ENCODE measurements around the gene MKRN2OS.

The MKRN2OS gene

GRCh38 chr3:12545473-12545791 is at the start of gene MKRN2OS:
MKRN2OS (minus strand) TSS chr3:12545499; CDS start chr3:12545464, 35 bp downstream.
- no peak for DNase-seq

GRCh38 chr3:12593473-12593872 is 48.2 kb upstream of the MKRN2OS start:
- DNase-seq, result no peak

GRCh38 chr3:12591997-12592715 is 46.9 kb upstream of the MKRN2OS start:
- DNase-seq, result no peak

- DNase-seq, result no peak
These were observed 46.2 kb upstream of the MKRN2OS start for GRCh38 chr3:12591456-12591855.

GRCh38 chr3:12590096-12590495 is 44.8 kb upstream of the MKRN2OS start:
- DNase-seq, result no peak

GRCh38 chr3:12588039-12589009 is 43.0 kb upstream of the MKRN2OS start:
- no peak for DNase-seq

GRCh38 chr3:12586403-12586802 is 41.1 kb upstream of the MKRN2OS start:
- DNase-seq, result no peak

- DNase-seq, result no peak
These were observed 40.7 kb upstream of the MKRN2OS start for GRCh38 chr3:12585970-12586369.

- no peak for DNase-seq
These were observed 39.9 kb upstream of the MKRN2OS start for GRCh38 chr3:12585181-12585580.

GRCh38 chr3:12584083-12584482 is 38.8 kb upstream of the MKRN2OS start:
- DNase-seq, result no peak

GRCh38 chr3:12583280-12583679 is 38.0 kb upstream of the MKRN2OS start:
- DNase-seq, result no peak

- DNase-seq, result peak; percentile 33
These were observed 37.4 kb upstream of the MKRN2OS start for GRCh38 chr3:12582730-12583129.

GRCh38 chr3:12579905-12580304 is 34.6 kb upstream of the MKRN2OS start:
- no peak for DNase-seq

- DNase-seq, result peak; percentile 37
These were observed 34.2 kb upstream of the MKRN2OS start for GRCh38 chr3:12579456-12579855.

GRCh38 chr3:12578742-12579141 is 33.4 kb upstream of the MKRN2OS start:
- DNase-seq, result no peak

GRCh38 chr3:12577379-12577778 is 32.1 kb upstream of the MKRN2OS start:
- DNase-seq, result no peak

GRCh38 chr3:12574661-12575060 is 29.4 kb upstream of the MKRN2OS start:
- DNase-seq, result no peak

GRCh38 chr3:12574131-12574530 is 28.8 kb upstream of the MKRN2OS start:
- no peak for DNase-seq

- DNase-seq, result no peak
These were observed 26.7 kb upstream of the MKRN2OS start for GRCh38 chr3:12571986-12572385.

GRCh38 chr3:12569836-12570235 is 24.5 kb upstream of the MKRN2OS start:
- no peak for DNase-seq

- no peak for DNase-seq
These were observed 23.4 kb upstream of the MKRN2OS start for GRCh38 chr3:12568747-12569146.

- DNase-seq, result no peak
These were observed 21.7 kb upstream of the MKRN2OS start for GRCh38 chr3:12566976-12567375.

GRCh38 chr3:12562451-12562850 is 17.2 kb upstream of the MKRN2OS start:
- DNase-seq, result no peak

- DNase-seq, result no peak
These were observed 16.1 kb upstream of the MKRN2OS start for GRCh38 chr3:12561397-12561796.
